Osteoblast (primary cell): ENCODE measurements around the gene PTBP3. TPM values are rescaled to one million over a fixed set of nuclear protein-coding genes. Genes with fewer than 3 reads are reported as not detected.

Experiments
- DNase-seq: peaks from one replicate; pipeline ENCODE4 v3.0.0; 2011; ENCODE audit warnings: low spot score, mixed read lengths; ENCODE audit not compliant: insufficient read length; ENCODE audit errors: missing footprints
- H2AFZ ChIP-seq: 2 replicates; pipeline ENCODE4 v1.6.0; 2011; ENCODE audit warnings: mild to moderate bottlenecking, low read length
- H3K27ac ChIP-seq: 2 replicates; pipeline ENCODE4 v1.5.1; 2011; ENCODE audit warnings: mild to moderate bottlenecking, low read depth, low read length, moderate library complexity
- H3K27me3 ChIP-seq: 2 replicates; pipeline ENCODE4 v1.6.0; 2012; ENCODE audit warnings: mild to moderate bottlenecking, control low read depth, inconsistent platforms, low read length, moderate library complexity; ENCODE audit not compliant: insufficient read depth
- H3K36me3 ChIP-seq: 2 replicates; pipeline ENCODE4 v1.5.1; 2011; ENCODE audit warnings: mild to moderate bottlenecking, low read length, control low read depth, moderate library complexity; ENCODE audit not compliant: insufficient read depth
- H3K4me1 ChIP-seq: 2 replicates; pipeline ENCODE4 v1.5.1; 2011; ENCODE audit warnings: mild to moderate bottlenecking, low read length, control low read depth, moderate library complexity; ENCODE audit not compliant: insufficient read depth
- H3K4me2 ChIP-seq: 2 replicates; pipeline ENCODE4 v1.6.0; 2011; ENCODE audit warnings: mild to moderate bottlenecking, low read length; ENCODE audit not compliant: insufficient read depth
- H3K4me3 ChIP-seq: fragments of 200-600 bp; sonication (generic); 3 replicates; pipeline ENCODE4 v1.5.1; 2012; ENCODE audit warnings: mild to moderate bottlenecking, low read length, inconsistent platforms; ENCODE audit not compliant: insufficient read depth
- H3K79me2 ChIP-seq: 2 replicates; pipeline ENCODE4 v1.6.0; 2012; ENCODE audit warnings: mild to moderate bottlenecking, low read length, control low read depth, inconsistent platforms; ENCODE audit not compliant: insufficient read depth
- H3K9me3 ChIP-seq: 2 replicates; pipeline ENCODE4 v1.5.1; 2011; ENCODE audit warnings: low read depth, low read length, control low read depth
- H4K20me1 ChIP-seq: 2 replicates; pipeline ENCODE4 v1.6.0; 2012; ENCODE audit warnings: mild to moderate bottlenecking, low read length, control low read depth; ENCODE audit not compliant: insufficient read depth
- CTCF ChIP-seq: IDR thresholded peaks from 2 replicates; pipeline ENCODE4 v1.5.1; 2011; ENCODE audit warnings: mild to moderate bottlenecking, low read depth, low read length, moderate library complexity; ENCODE audit errors: extremely low read depth
- total RNA-seq: library from RNA; depleted of rRNA; stranded (reverse); fragments of >200 nt; gene quantifications from 2 replicates; pipeline ENCODE4 v1.2.3, GENCODE V29; 2012

Gene PTBP3
- total RNA-seq, 1 donor, result 42.0 TPM

GRCh38 chr9:112207451-112207850 is 126.0 kb downstream of the PTBP3 start:
- Histone ChIP-seq H4K20me1 (no peaks in the 10 kb centered on the region), H3K4me1 (peaks cover 12% of the 10 kb centered on the region), H3K36me3 (peaks cover 36% of the 10 kb centered on the region), H3K4me2 (no peak overlapping the region), H3K27me3 (no peaks in the 10 kb centered on the region), H2AFZ (no peak overlapping the region), H3K27ac (no peak overlapping the region), H3K9me3 (no peaks in the 10 kb centered on the region), H3K79me2 (no peaks in the 10 kb centered on the region), H3K4me3 (no peak overlapping the region)
- no peak for DNase-seq
- no peak for TF ChIP-seq CTCF

DNA sequence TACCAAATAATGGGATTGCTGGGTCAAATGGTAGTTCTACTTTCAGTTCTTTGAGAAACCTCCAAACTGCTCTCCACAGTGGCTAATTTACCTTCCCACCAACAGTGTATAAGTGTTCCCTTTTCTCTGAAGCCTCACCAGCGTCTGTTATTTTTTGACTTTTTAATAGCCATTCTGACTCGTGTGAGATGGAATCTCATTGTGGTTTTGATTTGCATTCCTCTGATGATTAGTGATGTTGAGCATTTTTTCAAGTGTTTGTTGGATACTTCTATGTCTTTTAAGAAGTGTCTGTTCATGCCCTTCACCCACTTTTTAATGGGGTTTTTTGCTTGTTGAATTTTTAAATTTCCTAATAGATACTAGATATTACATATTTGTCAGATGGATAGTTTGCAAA is 129.9 kb downstream of the PTBP3 start:
- no peak overlapping the region for H3K4me3 ChIP-seq
- H4K20me1 ChIP-seq, result no peaks in the 10 kb centered on the region
- no peak overlapping the region for H3K4me2 ChIP-seq
- peaks cover 14% of the 10 kb centered on the region for H3K36me3 ChIP-seq
- H3K27me3 ChIP-seq, result no peaks in the 10 kb centered on the region
- no peaks in the 10 kb centered on the region for H3K9me3 ChIP-seq
- TF ChIP-seq CTCF, result no peak
- no peak overlapping the region for H2AFZ ChIP-seq
- no peak for DNase-seq
- peaks cover 12% of the 10 kb centered on the region for H3K4me1 ChIP-seq
- H3K27ac ChIP-seq, result peak overlapping the region; percentile 33
- no peaks in the 10 kb centered on the region for H3K79me2 ChIP-seq

GRCh38 chr9:112200711-112201110 is 132.7 kb downstream of the PTBP3 start:
- H3K4me2 ChIP-seq, result no peak overlapping the region
- H4K20me1 ChIP-seq, result no peaks in the 10 kb centered on the region
- no peak overlapping the region for H3K27ac ChIP-seq
- no peak overlapping the region for H2AFZ ChIP-seq
- TF ChIP-seq CTCF, result no peak
- DNase-seq, result no peak
- no peaks in the 10 kb centered on the region for H3K79me2 ChIP-seq
- no peaks in the 10 kb centered on the region for H3K36me3 ChIP-seq
- peaks cover 12% of the 10 kb centered on the region for H3K4me1 ChIP-seq
- H3K4me3 ChIP-seq, result no peak overlapping the region
- H3K9me3 ChIP-seq, result no peaks in the 10 kb centered on the region
- no peaks in the 10 kb centered on the region for H3K27me3 ChIP-seq

- H3K4me2 ChIP-seq, result no peak overlapping the region
- H3K36me3 ChIP-seq, result no peaks in the 10 kb centered on the region
- H4K20me1 ChIP-seq, result no peaks in the 10 kb centered on the region
- H3K79me2 ChIP-seq, result no peaks in the 10 kb centered on the region
- peaks cover 16% of the 10 kb centered on the region for H3K4me1 ChIP-seq
- no peaks in the 10 kb centered on the region for H3K9me3 ChIP-seq
- no peak overlapping the region for H3K27ac ChIP-seq
- no peak for DNase-seq
- H3K27me3 ChIP-seq, result no peaks in the 10 kb centered on the region
- no peak for TF ChIP-seq CTCF
- H2AFZ ChIP-seq, result no peak overlapping the region
- H3K4me3 ChIP-seq, result no peak overlapping the region
Measured at GRCh38 chr9:112198646-112199045, 134.8 kb downstream of the PTBP3 start.
